Measurements from ENCODE around the gene SCGN. TPM values are rescaled to one million over a fixed set of nuclear protein-coding genes. Genes with fewer than 3 reads are reported as not detected.

SCGN gene
- total and polyA plus RNA-seq, 2 of the 4 experiments (the other 2 are of a cell fraction): not detected

GRCh38 chr6:25692472-25692871, 40.5 kb downstream of the SCGN start:
- WGBS, 2 experiments (ENCODE audit: extremely low coverage in 2 of 2, insufficient read length in 1 of 2): no CpG with 5 or more reads among the region's 3 CpGs
- Histone ChIP-seq H4K91ac (ENCODE audit: insufficient read depth, low read depth, low read length) (no peak overlapping the region), H3K18ac (ENCODE audit: low read depth, low read length) (no peak overlapping the region), H3K14ac (replicated peaks; ENCODE audit: low read depth, low read length) (no peak overlapping the region), H3K9me3 (ENCODE audit: control insufficient read depth, insufficient read depth, low read length) (no peaks in the 10 kb centered on the region), H4K5ac (ENCODE audit: low read depth, low read length) (no peak overlapping the region), H2BK20ac (ENCODE audit: low read depth, low read length) (no peak overlapping the region), H2AK9ac (replicated peaks; ENCODE audit: low read depth, low read length, poor library complexity) (no peak overlapping the region), H4K20me1 (ENCODE audit: insufficient read depth, low read length) (no peaks in the 10 kb centered on the region), H2BK15ac (ENCODE audit: low read depth, low read length) (no peak overlapping the region), H3K56ac (ENCODE audit: extremely low read depth, insufficient read depth, low read length) (no peak overlapping the region), H3K4me2 (ENCODE audit: low read depth, low read length) (no peak overlapping the region), H2AFZ (replicated peaks; ENCODE audit: low read length, poor library complexity) (no peak overlapping the region), H3K4ac (ENCODE audit: low read depth, low read length) (no peak overlapping the region), H2BK120ac (ENCODE audit: low read depth, low read length) (no peak overlapping the region), H3K27me3 (ENCODE audit: control insufficient read depth, insufficient read depth, low read length) (no peaks in the 10 kb centered on the region), H3K4me3 (ENCODE audit: insufficient read depth, low read depth, low read length) (no peak overlapping the region), H3K9me1 (ENCODE audit: insufficient read depth, low read length) (no peaks in the 10 kb centered on the region), H4K8ac (ENCODE audit: low read depth in 2 of 2, low read length in 2 of 2) (no peak overlapping the region), H3K4me1 (ENCODE audit: control insufficient read depth, insufficient read depth, low read length) (no peaks in the 10 kb centered on the region), H2BK5ac (ENCODE audit: low read depth, low read length, poor library complexity, severe bottlenecking) (no peak overlapping the region), H3K79me1 (ENCODE audit: low read depth in 1 of 2, low read length in 2 of 2) (no peaks in the 10 kb centered on the region), H3K23ac (ENCODE audit: low read depth, low read length) (no peak overlapping the region), H3K27ac (ENCODE audit: insufficient read depth, low read length) (no peak overlapping the region), H2AK5ac (ENCODE audit: low read depth, low read length) (no peak overlapping the region), H3K9ac (ENCODE audit: low read depth, low read length) (no peak overlapping the region), H3K36me3 (ENCODE audit: control insufficient read depth, insufficient read depth, low read length) (no peaks in the 10 kb centered on the region)
- intact Hi-C loops (cut with micrococcal nuclease) (no loop called here), dilution Hi-C loops (cut with HindIII; ENCODE audit: low sequenced_read_pairs, unreplicated experiment) (no loop called here), in situ Hi-C loops (cut with MboI; ENCODE audit: low sequenced_read_pairs) (no loop called here)
- CTCF ChIA-PET: no interaction called here
- no TSS peak for BruUV-seq (replicated peaks)
- POLR2A ChIA-PET (ENCODE audit: unreplicated experiment): no interaction called here
- TF ChIP-seq CEBPB (IDR thresholded peaks at IDR 0.05; ENCODE audit: low read depth, low read length) (no peak), ELK1 (IDR thresholded peaks at IDR 0.05; ENCODE audit: borderline replicate concordance, low read depth, low read length) (no peak), USF2 (IDR thresholded peaks at IDR 0.05; ENCODE audit: low read depth, low read length) (no peak), FOS (IDR thresholded peaks at IDR 0.05; ENCODE audit: low read depth, low read length) (no peak), MAFK (IDR thresholded peaks at IDR 0.05; ENCODE audit: low read depth, low read length) (no peak), MAZ (IDR thresholded peaks at IDR 0.05; ENCODE audit: borderline replicate concordance, low read depth, low read length) (no peak), POLR2A (IDR thresholded peaks at IDR 0.05; ENCODE audit: low read depth, low read length) (no peak), RFX5 (IDR thresholded peaks at IDR 0.05; ENCODE audit: low read depth, low read length) (no peak), RCOR1 (IDR thresholded peaks at IDR 0.05; ENCODE audit: insufficient replicate concordance, low read length) (no peak), SMC3 (IDR thresholded peaks at IDR 0.05; ENCODE audit: low read depth, low read length) (no peak), RAD21 (IDR thresholded peaks at IDR 0.05; ENCODE audit: low read length) (no peak)
- no peak for ATAC-seq (ENCODE audit: low read depth)
- DNase-seq: no peak
